ENCODE data around the gene CORO6.

DNA sequence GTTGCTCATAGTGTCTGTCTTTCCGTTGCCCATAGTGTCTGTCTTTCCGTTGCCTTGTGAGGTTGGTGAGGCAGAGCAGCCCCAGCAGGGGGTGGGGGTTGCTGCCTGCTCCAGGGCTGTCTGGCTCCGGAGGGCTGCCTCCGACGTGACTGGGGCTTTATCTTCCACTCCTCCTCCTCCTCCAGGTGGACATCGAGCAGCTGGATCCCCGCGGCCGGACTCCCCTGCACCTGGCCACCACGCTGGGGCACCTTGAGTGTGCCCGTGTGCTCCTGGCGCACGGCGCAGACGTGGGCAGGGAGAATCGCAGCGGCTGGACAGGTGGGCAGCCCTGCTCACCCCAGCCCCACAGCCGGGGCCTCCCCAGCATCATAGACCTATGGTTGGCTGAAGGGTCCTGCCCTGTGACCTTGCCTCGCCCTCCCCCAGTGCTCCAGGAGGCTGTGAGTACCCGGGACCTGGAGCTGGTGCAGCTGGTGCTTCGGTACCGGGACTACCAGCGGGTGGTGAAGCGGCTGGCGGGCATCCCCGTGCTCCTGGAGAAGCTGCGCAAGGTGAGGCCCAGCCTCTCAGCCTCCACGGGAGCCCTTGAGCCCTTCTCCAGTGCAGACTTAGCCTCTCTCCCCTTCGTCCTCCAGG, 15.0 kb downstream of the CORO6 start:
- TF ChIP-seq, protein P1, sequence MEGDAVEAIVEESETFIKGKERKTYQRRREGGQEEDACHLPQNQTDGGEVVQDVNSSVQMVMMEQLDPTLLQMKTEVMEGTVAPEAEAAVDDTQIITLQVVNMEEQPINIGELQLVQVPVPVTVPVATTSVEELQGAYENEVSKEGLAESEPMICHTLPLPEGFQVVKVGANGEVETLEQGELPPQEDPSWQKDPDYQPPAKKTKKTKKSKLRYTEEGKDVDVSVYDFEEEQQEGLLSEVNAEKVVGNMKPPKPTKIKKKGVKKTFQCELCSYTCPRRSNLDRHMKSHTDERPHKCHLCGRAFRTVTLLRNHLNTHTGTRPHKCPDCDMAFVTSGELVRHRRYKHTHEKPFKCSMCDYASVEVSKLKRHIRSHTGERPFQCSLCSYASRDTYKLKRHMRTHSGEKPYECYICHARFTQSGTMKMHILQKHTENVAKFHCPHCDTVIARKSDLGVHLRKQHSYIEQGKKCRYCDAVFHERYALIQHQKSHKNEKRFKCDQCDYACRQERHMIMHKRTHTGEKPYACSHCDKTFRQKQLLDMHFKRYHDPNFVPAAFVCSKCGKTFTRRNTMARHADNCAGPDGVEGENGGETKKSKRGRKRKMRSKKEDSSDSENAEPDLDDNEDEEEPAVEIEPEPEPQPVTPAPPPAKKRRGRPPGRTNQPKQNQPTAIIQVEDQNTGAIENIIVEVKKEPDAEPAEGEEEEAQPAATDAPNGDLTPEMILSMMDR (IDR thresholded peaks at IDR 0.05; ENCODE audit: low read length), result no peak
- no peak for TF ChIP-seq EZH2 (IDR thresholded peaks at IDR 0.05; ENCODE audit: borderline replicate concordance, low read length)

Measured in OCI-LY1 (cell line).